ENCODE data around the gene TRAF3IP1. TPM values are rescaled to one million over a fixed set of nuclear protein-coding genes. Genes with fewer than 3 reads are reported as not detected.

Gene TRAF3IP1
- total and polyA plus RNA-seq, 3 donors from 2014 or later, result 22.1 to 40.9 (median 38.0) TPM

GRCh38 chr2:238290715-238291549, 29.4 kb upstream of the TRAF3IP1 start:
- no peak for TF ChIP-seq CTCF (IDR thresholded peaks at IDR 0.05)
- no peak for TF ChIP-seq POLR2A (IDR thresholded peaks at IDR 0.05)
- H3K27me3 ChIP-seq, result no peaks in the 10 kb centered on the region
- 83% methylated on average over 4 to 5 of the region's 5 CpGs for WGBS, 2 donors
- H3K4me1 ChIP-seq, result peaks cover 27% of the 10 kb centered on the region
- intact Hi-C loops (cut with DNase I; ENCODE audit: low total_unique reads), result no loop called here
- H3K4me3 ChIP-seq, result no peak overlapping the region
- H3K27ac ChIP-seq, result peak overlapping the region; percentile 29 to 58
- no peaks in the 10 kb centered on the region for H3K9me3 ChIP-seq
- DNase-seq, result peak; percentile 41
- no peaks in the 10 kb centered on the region for H3K36me3 ChIP-seq (ENCODE audit: low read depth, missing control alignments)

- Histone ChIP-seq H3K27ac (peak overlapping the region in 1 of 2 donors; percentile 29), H3K36me3 (ENCODE audit: low read depth, missing control alignments) (no peaks in the 10 kb centered on the region)
Observed at GRCh38 chr2:238291550-238292281, 28.6 kb upstream of the TRAF3IP1 start.

GRCh38 chr2:238294046-238294392, 26.3 kb upstream of the TRAF3IP1 start:
- H3K9me3 ChIP-seq, result no peaks in the 10 kb centered on the region
- H3K27me3 ChIP-seq, result no peaks in the 10 kb centered on the region
- H3K4me1 ChIP-seq, result peaks cover 11% of the 10 kb centered on the region
- no peak for DNase-seq
- H3K27ac ChIP-seq, result no peak overlapping the region
- WGBS, 2 donors, result 88 to 90% methylated on average over 4 to 8 of the region's 9 CpGs
- intact Hi-C loops (cut with DNase I; ENCODE audit: low total_unique reads), result no loop called here
- TF ChIP-seq POLR2A (IDR thresholded peaks at IDR 0.05), result no peak
- TF ChIP-seq CTCF (IDR thresholded peaks at IDR 0.05), result no peak
- no peaks in the 10 kb centered on the region for H3K36me3 ChIP-seq (ENCODE audit: low read depth, missing control alignments)
- no peak overlapping the region for H3K4me3 ChIP-seq

More at GRCh38 chr2:238291550-238292281, 28.6 kb upstream of the TRAF3IP1 start:
- Histone ChIP-seq H3K4me3 (no peak overlapping the region), H3K27me3 (no peaks in the 10 kb centered on the region), H3K4me1 (peaks cover 19% of the 10 kb centered on the region), H3K9me3 (no peaks in the 10 kb centered on the region)
- WGBS, 2 donors, result 92 to 98% methylated on average over 3 to 8 of the region's 8 CpGs
- DNase-seq, result no peak
- intact Hi-C loops (cut with DNase I; ENCODE audit: low total_unique reads), result no loop called here
- TF ChIP-seq POLR2A (IDR thresholded peaks at IDR 0.05) (no peak), CTCF (IDR thresholded peaks at IDR 0.05) (no peak)

GRCh38 chr2:238294393-238295143, 25.8 kb upstream of the TRAF3IP1 start:
- no peaks in the 10 kb centered on the region for H3K36me3 ChIP-seq (ENCODE audit: low read depth, missing control alignments)
- H3K4me1 ChIP-seq, result peaks cover 13% of the 10 kb centered on the region
- H3K27ac ChIP-seq, result no peak overlapping the region
- DNase-seq, result no peak
- no peaks in the 10 kb centered on the region for H3K9me3 ChIP-seq
- no peak for TF ChIP-seq CTCF (IDR thresholded peaks at IDR 0.05)
- TF ChIP-seq POLR2A (IDR thresholded peaks at IDR 0.05), result no peak
- intact Hi-C loops (cut with DNase I; ENCODE audit: low total_unique reads), result no loop called here
- 91 to 94% methylated on average over 16 of the region's 17 CpGs for WGBS, 2 donors
- H3K4me3 ChIP-seq, result no peak overlapping the region
- H3K27me3 ChIP-seq, result no peaks in the 10 kb centered on the region

All from testis (tissue), 3 donors.